Measurements from ENCODE around the gene KIF26B.

GRCh38 chr1:245356891-245357585 is 202.3 kb downstream of the KIF26B start:
- TF ChIP-seq POLR2A (IDR thresholded peaks at IDR 0.05): no peak
- TF ChIP-seq CTCF (IDR thresholded peaks at IDR 0.05): no peak
